HG02884 (cell line): ENCODE measurements around the gene CGB2.
"Not testable (repeated sequence)": the region's sequence is repeated elsewhere in the genome, so short reads cannot be mapped to it uniquely, and the experiment has no call there.

ENCODE experiments used
- ATAC-seq: cut with Tn5 transposase; IDR thresholded peaks from one replicate; pipeline ENCODE4 v1.9.1; 2021; ENCODE audit warnings: mild to moderate bottlenecking, moderate library complexity; ENCODE audit not compliant: unreplicated experiment

CGB2 gene

GRCh38 chr19:49064768-49065611 is 33.3 kb downstream of the CGB2 start, which contains the start of gene NTF4:
Gene NTF4, minus strand, starts transcription at chr19:49064818. Its CDS starts 2,821 bp downstream, at chr19:49061997.
- ATAC-seq = no peak

GRCh38 chr19:49065905-49066512 is 34.3 kb downstream of the CGB2 start:
- no peak for ATAC-seq

- ATAC-seq = no peak
Observed at GRCh38 chr19:49067554-49067953, 35.9 kb downstream of the CGB2 start.

DNA sequence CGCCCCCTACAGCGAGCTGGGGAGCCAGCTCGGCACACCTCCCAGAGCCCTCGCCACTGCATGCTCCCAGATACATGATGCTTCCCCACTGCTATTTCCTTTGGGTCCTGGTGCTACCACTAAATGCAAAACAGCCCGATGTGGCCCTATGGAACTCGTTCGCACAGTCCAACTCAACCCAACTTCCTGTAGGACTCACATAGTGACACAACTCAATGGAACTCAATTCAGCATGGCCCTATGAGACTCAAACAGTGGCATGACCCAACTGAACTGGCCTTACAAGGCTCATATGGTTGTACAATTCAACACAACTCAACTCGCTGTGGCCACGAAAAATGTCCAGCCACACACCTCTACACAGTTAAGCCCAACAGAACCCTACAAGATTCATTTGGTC is 37.3 kb downstream of the CGB2 start:
- ATAC-seq = no peak

- ATAC-seq = no peak
Observed at GRCh38 chr19:49070416-49070815, 38.7 kb downstream of the CGB2 start.

DNA sequence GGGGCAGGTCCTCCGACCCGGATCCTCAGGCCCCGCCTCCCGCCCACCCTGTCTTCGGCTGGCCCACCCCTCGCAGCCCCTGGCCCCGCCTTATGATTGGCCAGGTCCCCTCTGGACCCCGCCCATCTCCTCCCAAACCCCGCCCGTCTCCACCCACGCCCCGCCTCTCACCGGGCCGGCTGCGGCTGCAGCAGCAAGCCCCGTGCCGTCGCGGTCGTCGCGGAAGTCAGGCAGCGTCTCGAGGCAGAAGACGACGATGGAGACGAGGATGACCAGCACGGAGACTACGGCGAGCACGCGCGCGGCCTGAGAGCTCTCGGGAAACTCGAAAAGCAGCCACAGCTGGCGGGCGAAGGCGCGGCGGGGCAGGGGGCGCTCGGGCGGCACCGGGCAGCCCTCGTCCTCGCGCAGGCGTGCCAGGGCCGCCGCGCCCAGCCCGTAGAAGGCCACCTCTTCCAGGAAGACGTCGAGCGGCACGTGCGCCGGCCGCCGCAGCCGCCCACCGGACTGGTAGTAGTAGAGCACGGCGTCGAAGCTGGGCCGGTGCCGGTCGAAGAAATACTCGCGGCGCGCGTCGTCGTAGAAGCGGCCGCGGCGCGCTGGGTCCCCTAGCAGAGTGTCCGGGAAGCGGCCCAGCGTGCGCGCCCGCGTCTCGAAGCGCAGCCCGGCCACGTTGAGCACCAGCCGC is 40.3 kb downstream of the CGB2 start:
- no peak for ATAC-seq

DNA sequence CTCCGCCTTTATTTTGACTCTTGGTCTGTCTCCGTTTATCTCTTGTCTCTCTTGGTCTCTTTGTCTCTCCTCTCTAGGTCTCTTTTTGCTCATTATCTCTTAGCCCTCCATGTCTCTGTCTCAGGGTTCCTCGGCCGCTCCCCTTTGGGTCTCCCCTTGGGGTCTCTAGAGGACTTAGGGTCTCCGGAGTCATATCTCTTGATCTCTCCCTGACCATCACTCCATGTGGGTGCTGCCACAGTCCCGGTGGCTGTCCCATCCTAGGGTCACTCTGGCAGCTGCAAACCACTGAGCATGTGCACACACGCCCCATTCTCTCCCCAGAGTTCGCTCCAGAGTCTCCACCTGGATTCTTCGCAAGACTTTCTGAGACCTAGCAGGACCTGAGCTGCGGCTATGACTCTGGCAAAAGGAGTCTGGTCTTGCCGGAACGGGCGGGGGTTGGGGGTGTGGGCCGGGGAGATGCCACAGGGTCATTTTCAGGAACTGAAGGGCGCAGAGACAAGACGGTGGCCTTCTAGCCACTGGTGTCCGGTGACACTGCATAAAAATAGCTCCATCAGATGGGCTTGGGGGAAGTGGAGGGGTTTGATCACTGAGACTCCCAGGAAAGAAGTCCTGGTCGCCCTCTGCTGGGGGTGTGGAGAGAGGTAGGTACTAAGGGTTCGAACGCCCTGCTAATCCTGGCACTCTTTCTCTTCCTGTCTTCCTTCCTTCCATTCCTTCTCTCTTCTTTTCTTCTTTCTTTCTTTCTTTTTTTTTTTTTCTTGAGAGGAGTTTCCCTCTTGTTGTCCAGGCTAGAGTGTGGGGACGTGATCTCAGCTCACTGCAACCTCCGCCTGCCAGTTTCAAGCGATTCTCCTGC is 42.1 kb downstream of the CGB2 start:
- ATAC-seq = no peak

DNA sequence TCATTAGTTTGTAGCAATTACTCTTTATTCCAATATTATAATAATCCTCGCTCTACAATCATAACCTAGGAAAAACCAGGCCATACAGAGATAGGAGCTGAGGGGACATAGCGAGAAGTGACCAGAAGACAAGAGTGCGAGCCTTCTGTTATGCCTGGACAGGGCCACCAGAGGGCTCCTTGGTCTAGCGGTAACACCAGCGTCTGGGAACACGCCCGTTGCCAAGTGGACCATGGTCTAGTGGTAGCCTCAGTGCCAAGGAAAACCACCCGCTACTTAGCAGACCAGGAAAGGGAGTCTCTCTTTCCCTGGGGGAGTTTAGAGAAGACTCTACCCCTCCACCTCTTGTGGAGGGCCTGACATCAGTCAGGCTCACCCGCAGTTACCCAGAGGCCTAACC is 43.2 kb downstream of the CGB2 start:
- not testable (repeated sequence) for ATAC-seq

DNA sequence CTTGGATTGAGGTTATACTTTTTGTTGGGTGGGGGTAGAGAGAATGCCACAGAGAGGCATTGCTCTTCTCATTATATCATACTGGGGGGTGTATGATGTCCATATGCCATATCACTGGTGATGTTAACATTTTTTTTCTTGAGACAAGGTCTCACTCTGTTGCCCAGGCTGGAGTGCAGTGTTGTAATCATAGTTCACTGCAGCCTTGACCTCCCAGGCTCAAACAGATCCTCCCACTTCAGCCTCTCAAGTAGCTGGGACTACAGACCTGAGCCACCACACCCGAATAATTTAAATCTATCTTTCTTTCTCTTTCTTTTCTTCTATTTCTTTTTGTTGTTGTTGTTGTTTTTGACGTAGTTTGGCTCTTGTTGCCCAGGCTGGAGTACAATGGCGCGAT is 48.7 kb downstream of the CGB2 start:
- no peak for ATAC-seq

GRCh38 chr19:49081273-49081672 is 49.6 kb downstream of the CGB2 start:
- ATAC-seq = no peak
